K562 (cell line): ENCODE measurements around the gene BBC3. TPM values are rescaled to one million over a fixed set of nuclear protein-coding genes. Genes with fewer than 3 reads are reported as not detected.

ENCODE experiments used
- ARHGAP35 ChIP-seq: fragments of 450-650 bp; IDR thresholded peaks from 2 replicates; pipeline ENCODE4 v1.6.1; 2018; ENCODE audit not compliant: partially characterized antibody
- ARID3A ChIP-seq: IDR thresholded peaks from 2 replicates; pipeline ENCODE4 v1.6.1; 2012; ENCODE audit warnings: low read depth, low read length, improper control_type of control experiment, borderline replicate concordance
- ASH1L ChIP-seq: fragments of 450-650 bp; IDR thresholded peaks from 2 replicates; pipeline ENCODE4 v1.6.1; 2018; ENCODE audit warnings: borderline replicate concordance, mild to moderate bottlenecking, low read depth; ENCODE audit not compliant: partially characterized antibody
- E2F4 ChIP-seq: sonication (generic); formaldehyde crosslinking; IDR thresholded peaks from 2 replicates; pipeline ENCODE4 v1.8.0; 2022; ENCODE audit warnings: mild to moderate bottlenecking, low read depth, missing genetic modification reagents
- GTF2F1 ChIP-seq: IDR thresholded peaks from 2 replicates; pipeline ENCODE4 v1.6.1; 2011; ENCODE audit warnings: low read depth, low read length, improper control_type of control experiment
- HMGN3 ChIP-seq: IDR thresholded peaks from 2 replicates; pipeline ENCODE4 v1.6.1; 2011; ENCODE audit warnings: borderline replicate concordance, low read depth, mild to moderate bottlenecking, mixed read lengths, low read length; ENCODE audit not compliant: insufficient read length; ENCODE audit errors: extremely low read depth
- PCBP2 ChIP-seq: fragments of 200-400 bp; formaldehyde crosslinking; IDR thresholded peaks from 2 replicates; pipeline ENCODE4 v1.6.1; 2018; ENCODE audit warnings: low read length, low read depth, mild to moderate bottlenecking, moderate library complexity; ENCODE audit not compliant: poor library complexity, severe bottlenecking
- PKNOX1 ChIP-seq: fragments of 450-650 bp; IDR thresholded peaks from 2 replicates; pipeline ENCODE4 v1.6.1; 2016
- RBM34 ChIP-seq: fragments of 200-400 bp; formaldehyde crosslinking; IDR thresholded peaks from 2 replicates; pipeline ENCODE4 v1.6.1; 2018; ENCODE audit warnings: low read length, borderline replicate concordance; ENCODE audit not compliant: insufficient read depth
- SAP30 ChIP-seq: fragments of 200-600 bp; sonication (generic); IDR thresholded peaks from 2 replicates; pipeline ENCODE4 v1.6.1; 2012; ENCODE audit warnings: borderline replicate concordance, low read depth, mild to moderate bottlenecking, moderate library complexity, low read length, control low read depth, inconsistent platforms; ENCODE audit not compliant: insufficient read depth, poor library complexity, severe bottlenecking
- SRSF1 ChIP-seq: fragments of 200-400 bp; formaldehyde crosslinking; IDR thresholded peaks from 2 replicates; pipeline ENCODE4 v1.6.1; 2017; ENCODE audit warnings: mild to moderate bottlenecking, low read depth, low read length, moderate library complexity
- TAF7 ChIP-seq: fragments of 450-650 bp; IDR thresholded peaks from 2 replicates; pipeline ENCODE4 v1.6.1; 2016; ENCODE audit warnings: missing genetic modification characterization, missing compliant biosample characterization
- TAF9B ChIP-seq: fragments of 450-650 bp; IDR thresholded peaks from 2 replicates; pipeline ENCODE4 v1.6.1; 2018; ENCODE audit warnings: mild to moderate bottlenecking; ENCODE audit not compliant: partially characterized antibody
- TCF3 ChIP-seq: sonication (generic); formaldehyde crosslinking; IDR thresholded peaks from 2 replicates; pipeline ENCODE4 v1.4.0; 2020; ENCODE audit warnings: mild to moderate bottlenecking, missing genetic modification reagents
- UBTF ChIP-seq, 2 experiments: IDR thresholded peaks; 2 replicates each; pipeline ENCODE4 v1.6.1; 2012; ENCODE audit warnings: improper control_type of control experiment in 2 of 2, low read depth in 2 of 2, low read length in 2 of 2, borderline replicate concordance in 1 of 2
- ZFP30 ChIP-seq: fragments of 250-450 bp; sonication (Bioruptor Pico); IDR thresholded peaks from 2 replicates; pipeline ENCODE4 v1.8.0; 2022; ENCODE audit warnings: moderate library complexity, mild to moderate bottlenecking, inconsistent platforms, borderline replicate concordance
- ZNF347 ChIP-seq: fragments of 450-650 bp; formaldehyde crosslinking; IDR thresholded peaks from 2 replicates; pipeline ENCODE4 v1.4.0; 2020; ENCODE audit warnings: low read depth, mild to moderate bottlenecking, moderate library complexity
- ZNF586 ChIP-seq: fragments of 450-650 bp; formaldehyde crosslinking; conservative IDR thresholded peaks from 2 replicates; pipeline ENCODE4 v1.4.0; 2020; ENCODE audit warnings: mild to moderate bottlenecking, moderate library complexity
- ZNF699 ChIP-seq: fragments of 250-450 bp; sonication (Bioruptor Pico); IDR thresholded peaks from 2 replicates; pipeline ENCODE4 v1.8.0; 2021; ENCODE audit warnings: mild to moderate bottlenecking, moderate library complexity; ENCODE audit not compliant: insufficient replicate concordance
- ZNF785 ChIP-seq: fragments of 250-450 bp; sonication (Bioruptor Pico); IDR thresholded peaks from 2 replicates; pipeline ENCODE4 v1.4.0; 2020; ENCODE audit warnings: mild to moderate bottlenecking
- polyA plus RNA-seq, 8 experiments: library from polyadenylated mRNA; depleted of rRNA in 4 of 8; stranded (reverse) in 5 of 8; unstranded in 3 of 8; fragments of >200 nt; fragmentation: Nextera tagmentation in 2 of 8; fragmentation: Illumina TruSeq in 1 of 8; extraction: Ambion mirVana in 2 of 8; extraction: Trizol in 1 of 8; gene quantifications; 2 replicates each; pipeline versions ENCODE4 v1.2.1 to v1.2.3, GENCODE V29; 2011 to 2014; ENCODE audit warnings: inconsistent platforms in 1 of 8, missing spikeins in 1 of 8
- total RNA-seq, 7 experiments: library from RNA; depleted of rRNA in 6 of 7; stranded (reverse); fragments of >200 nt in 6 of 7; fragmentation: Illumina TruSeq in 2 of 7; extraction: Trizol in 2 of 7; gene quantifications; 2 replicates each; pipeline versions ENCODE4 v1.2.1 to v1.2.3, GENCODE V29; 2011 to 2021; ENCODE audit warnings: low replicate concordance in 1 of 7

The BBC3 gene
- total and polyA plus RNA-seq, 9 of the 15 experiments (the other 6 are each of a cell fraction or from before 2014, with no cell fraction given): 0.15 to 30.7 (median 4.8) TPM

- TF ChIP-seq E2F4 (CRISPR knock-in tag): peak; percentile 15; the same call in 1 of the 2 replicates
- TF ChIP-seq SAP30: peak; percentile 36
- TF ChIP-seq HMGN3: peak; percentile 15
- TF ChIP-seq PKNOX1: no peak; the same call in 1 of the 2 replicates
- no peak for TF ChIP-seq ARHGAP35
- TF ChIP-seq ARID3A: no peak
- no peak for TF ChIP-seq ZNF699 (CRISPR knock-in tag)
- TF ChIP-seq RBM34: no peak
- no peak for TF ChIP-seq ZNF347 (CRISPR knock-in tag)
- TF ChIP-seq TCF3 (CRISPR knock-in tag): no peak
- no peak for TF ChIP-seq SRSF1
- TF ChIP-seq PCBP2: no peak
- TF ChIP-seq ZFP30 (CRISPR knock-in tag): no peak
- TF ChIP-seq TAF9B: peak; percentile 73
- TF ChIP-seq GTF2F1: no peak
- peak in 1 of 2 experiments; percentile 71; a peak in 2 of 4 replicates for TF ChIP-seq UBTF (IDR thresholded peaks at IDR 0.05; ENCODE audit: borderline replicate concordance in 1 of 2, low read depth in 2 of 2, low read length in 2 of 2)
- TF ChIP-seq ASH1L: peak; percentile 35
- TF ChIP-seq ZNF586 (CRISPR knock-in tag): no peak
- no peak for TF ChIP-seq TAF7 (tag)
- TF ChIP-seq ZNF785 (CRISPR knock-in tag): no peak
Observed at GRCh38 chr19:47227352-47228167, 3.4 kb downstream of the BBC3 start (continued).
